GM12892 (cell line): ENCODE measurements around the gene DNM3.

ENCODE experiments used
- POLR2A ChIP-seq: IDR thresholded peaks from 2 replicates; pipeline ENCODE4 v1.6.1; 2011; ENCODE audit warnings: low read depth, low read length, control low read depth
- POLR2AphosphoS5 ChIP-seq: IDR thresholded peaks from 2 replicates; pipeline ENCODE4 v1.6.1; 2011; ENCODE audit warnings: low read depth, low read length, control low read depth
- TAF1 ChIP-seq: IDR thresholded peaks from 2 replicates; pipeline ENCODE4 v1.6.1; 2011; ENCODE audit warnings: low read depth, mild to moderate bottlenecking, control low read depth, low read length, borderline replicate concordance

GRCh38 chr1:171869097-171869496 lies 27.8 kb downstream of the DNM3 start:
- TF ChIP-seq POLR2AphosphoS5, result no peak
- no peak for TF ChIP-seq POLR2A
- TF ChIP-seq TAF1, result no peak
